ENCODE measurements around the gene TNFSF4. TPM values are rescaled to one million over a fixed set of nuclear protein-coding genes. Genes with fewer than 3 reads are reported as not detected.

The TNFSF4 gene
- total and polyA plus RNA-seq, 2 of the 13 experiments (the other 11 are each of a cell fraction or from before 2014, with no cell fraction given) = 2.4 to 7.9 TPM

GRCh38 chr1:173168941-173169340 is 38.2 kb downstream of the TNFSF4 start:
- Histone ChIP-seq H3K4me3 (replicated peaks in 1 of 3; ENCODE audit: insufficient read depth in 1 of 3, low read depth in 2 of 3, low read length in 3 of 3) (no peak overlapping the region), H3K9ac (ENCODE audit: insufficient read depth, low read depth, low read length) (no peak overlapping the region), H3K27me3 (ENCODE audit: control insufficient read depth in 1 of 2, insufficient read depth in 2 of 2, low read length in 2 of 2) (no peaks in the 10 kb centered on the region), H4K20me1 (ENCODE audit: insufficient read depth, low read length) (no peaks in the 10 kb centered on the region), H3K79me2 (ENCODE audit: insufficient read depth, low read length) (no peaks in the 10 kb centered on the region), H3K4me1 (ENCODE audit: insufficient read depth, low read length) (peaks cover 9% of the 10 kb centered on the region; the same call in 1 of the 2 replicates), H2AFZ (ENCODE audit: low read length) (no peak overlapping the region), H3K4me2 (ENCODE audit: low read depth, low read length) (no peak overlapping the region), H3K27ac (ENCODE audit: extremely low read length, insufficient read depth, low read length) (no peak overlapping the region), H3K9me3 (ENCODE audit: low read length) (peaks cover 33% of the 10 kb centered on the region), H3K36me3 (replicated peaks in 1 of 2; ENCODE audit: control insufficient read depth in 1 of 2, insufficient read depth in 2 of 2, low read length in 2 of 2) (no peaks in the 10 kb centered on the region)
- in situ Hi-C loops (cut with HindIII; ENCODE audit: extremely low pct_ligation_motif_present, low pct_unique_long_range_greater_than_20kb) = no loop called here
- FAIRE-seq (no peak), ATAC-seq (no peak), DNase-seq (ENCODE audit: low spot score) (no peak)
- intact Hi-C loops (cut with micrococcal nuclease; ENCODE audit: unreplicated experiment) = no loop called here
- BruUV-seq (replicated peaks) = no TSS peak
- ChIA-PET CTCF (ENCODE audit: low intra/inter-chr PET ratio, low total read pairs) (no interaction called here), POLR2A (no interaction called here)
- 95% methylated on average over 2 of the region's 2 CpGs for WGBS (ENCODE audit: low lambda C conversion rate)
- TF ChIP-seq MIER2 (CRISPR knock-in tag; IDR thresholded peaks at IDR 0.05) = no peak
- no peak for TF ChIP-seq PTBP1 (IDR thresholded peaks at IDR 0.05; ENCODE audit: low read depth, low read length, poor library complexity, severe bottlenecking)
- TF ChIP-seq, protein P1, sequence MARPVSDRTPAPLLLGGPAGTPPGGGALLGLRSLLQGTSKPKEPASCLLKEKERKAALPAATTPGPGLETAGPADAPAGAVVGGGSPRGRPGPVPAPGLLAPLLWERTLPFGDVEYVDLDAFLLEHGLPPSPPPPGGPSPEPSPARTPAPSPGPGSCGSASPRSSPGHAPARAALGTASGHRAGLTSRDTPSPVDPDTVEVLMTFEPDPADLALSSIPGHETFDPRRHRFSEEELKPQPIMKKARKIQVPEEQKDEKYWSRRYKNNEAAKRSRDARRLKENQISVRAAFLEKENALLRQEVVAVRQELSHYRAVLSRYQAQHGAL (CRISPR knock-in tag; IDR thresholded peaks at IDR 0.05; ENCODE audit: not compliant biosample characterization) = no peak

DNA sequence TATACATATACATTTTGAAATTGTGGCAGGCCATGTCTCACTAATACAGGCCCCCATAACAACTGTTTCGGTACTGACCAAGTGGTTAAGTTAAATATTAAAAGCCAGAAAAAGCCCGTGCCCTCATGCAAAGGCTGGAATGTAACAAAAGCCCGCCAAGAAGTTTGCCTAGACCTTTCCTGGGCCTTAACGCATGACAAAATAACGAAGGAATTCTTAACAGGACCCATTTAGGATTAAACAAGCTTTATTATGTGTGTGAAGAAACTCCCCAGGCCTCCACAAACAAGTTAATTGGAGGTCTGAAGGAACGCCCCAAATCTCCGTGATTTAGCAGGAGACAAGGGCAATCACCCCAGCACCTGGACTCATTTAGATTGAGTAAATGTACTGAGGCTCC is 42.4 kb downstream of the TNFSF4 start:
- FAIRE-seq (no peak), ATAC-seq (no peak), DNase-seq (ENCODE audit: low spot score) (no peak)
- Histone ChIP-seq H3K27ac (ENCODE audit: extremely low read length, insufficient read depth, low read length) (no peak overlapping the region), H3K4me3 (replicated peaks in 1 of 3; ENCODE audit: insufficient read depth in 1 of 3, low read depth in 2 of 3, low read length in 3 of 3) (no peak overlapping the region), H3K4me2 (ENCODE audit: low read depth, low read length) (peak overlapping the region; percentile 41; the same call in 1 of the 2 replicates), H3K9me3 (ENCODE audit: low read length) (no peaks in the 10 kb centered on the region), H3K79me2 (ENCODE audit: insufficient read depth, low read length) (no peaks in the 10 kb centered on the region), H3K9ac (ENCODE audit: insufficient read depth, low read depth, low read length) (no peak overlapping the region), H3K36me3 (replicated peaks in 1 of 2; ENCODE audit: control insufficient read depth in 1 of 2, insufficient read depth in 2 of 2, low read length in 2 of 2) (no peaks in the 10 kb centered on the region), H3K27me3 (ENCODE audit: control insufficient read depth in 1 of 2, insufficient read depth in 2 of 2, low read length in 2 of 2) (no peaks in the 10 kb centered on the region), H4K20me1 (ENCODE audit: insufficient read depth, low read length) (no peaks in the 10 kb centered on the region), H3K4me1 (ENCODE audit: insufficient read depth, low read length) (peaks cover 9% of the 10 kb centered on the region; the same call in 1 of the 2 replicates), H2AFZ (ENCODE audit: low read length) (no peak overlapping the region)
- intact Hi-C loops (cut with micrococcal nuclease; ENCODE audit: unreplicated experiment) (no loop called here), in situ Hi-C loops (cut with HindIII; ENCODE audit: extremely low pct_ligation_motif_present, low pct_unique_long_range_greater_than_20kb) (no loop called here)
- ChIA-PET CTCF (ENCODE audit: low intra/inter-chr PET ratio, low total read pairs) (no interaction called here), POLR2A (no interaction called here)
- no TSS peak for BruUV-seq (replicated peaks)
- 23% methylated on average over 7 of the region's 7 CpGs for WGBS (ENCODE audit: low lambda C conversion rate)
- TF ChIP-seq ZNF382 (CRISPR knock-in tag; IDR thresholded peaks at IDR 0.05; ENCODE audit: borderline replicate concordance) = no peak
- no peak for TF ChIP-seq ARID2 (CRISPR knock-in tag; IDR thresholded peaks at IDR 0.05; ENCODE audit: borderline replicate concordance)
- TF ChIP-seq, protein P2, sequence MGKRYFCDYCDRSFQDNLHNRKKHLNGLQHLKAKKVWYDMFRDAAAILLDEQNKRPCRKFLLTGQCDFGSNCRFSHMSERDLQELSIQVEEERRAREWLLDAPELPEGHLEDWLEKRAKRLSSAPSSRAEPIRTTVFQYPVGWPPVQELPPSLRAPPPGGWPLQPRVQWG (CRISPR knock-in tag; IDR thresholded peaks at IDR 0.05; ENCODE audit: borderline replicate concordance, low read depth) = no peak
- TF ChIP-seq ZBTB46 (CRISPR knock-in tag; IDR thresholded peaks at IDR 0.05; ENCODE audit: borderline replicate concordance) = no peak
- no peak for TF ChIP-seq ZNF234 (CRISPR knock-in tag; conservative IDR thresholded peaks at IDR 0.05)
- TF ChIP-seq ZNF574 (CRISPR knock-in tag; IDR thresholded peaks at IDR 0.05) = no peak
- no peak for TF ChIP-seq FOXC1 (CRISPR knock-in tag; IDR thresholded peaks at IDR 0.05; ENCODE audit: borderline replicate concordance)
- TF ChIP-seq POGZ (CRISPR knock-in tag; IDR thresholded peaks at IDR 0.05) = no peak
- TF ChIP-seq ZSCAN21 (CRISPR knock-in tag; IDR thresholded peaks at IDR 0.05; ENCODE audit: borderline replicate concordance) = no peak

Measured in HepG2 (cell line).